HG03060 (cell line): ENCODE results near the gene FHIT.
"Not testable (repeated sequence)": the region's sequence is repeated elsewhere in the genome, so short reads cannot be mapped to it uniquely, and the experiment has no call there.

ENCODE experiments used
- ATAC-seq: cut with Tn5 transposase; IDR thresholded peaks from one replicate; pipeline ENCODE4 v1.9.1; 2021; ENCODE audit warnings: low read depth, moderate number of reproducible peaks; ENCODE audit not compliant: unreplicated experiment

FHIT gene

DNA sequence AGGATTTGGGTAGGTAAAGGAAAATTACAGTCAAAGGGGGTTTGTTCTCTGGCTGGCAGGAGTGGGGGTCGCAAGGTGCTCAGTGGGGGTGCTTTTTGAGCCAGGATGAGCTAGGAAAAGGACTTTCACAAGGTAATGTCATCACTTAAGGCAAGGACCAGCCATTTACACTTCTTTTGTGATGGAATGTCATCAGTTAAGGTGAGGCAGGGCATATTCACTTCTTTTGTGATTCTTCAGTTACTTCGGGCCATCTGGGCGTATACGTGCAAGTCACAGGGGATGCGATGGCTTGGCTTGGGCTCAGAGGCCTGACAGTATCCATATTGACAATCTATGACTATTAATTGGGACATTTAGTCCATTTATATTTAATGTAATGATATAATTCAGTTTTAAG, 578.9 kb downstream of the FHIT start:
- ATAC-seq, result not testable (repeated sequence)

DNA sequence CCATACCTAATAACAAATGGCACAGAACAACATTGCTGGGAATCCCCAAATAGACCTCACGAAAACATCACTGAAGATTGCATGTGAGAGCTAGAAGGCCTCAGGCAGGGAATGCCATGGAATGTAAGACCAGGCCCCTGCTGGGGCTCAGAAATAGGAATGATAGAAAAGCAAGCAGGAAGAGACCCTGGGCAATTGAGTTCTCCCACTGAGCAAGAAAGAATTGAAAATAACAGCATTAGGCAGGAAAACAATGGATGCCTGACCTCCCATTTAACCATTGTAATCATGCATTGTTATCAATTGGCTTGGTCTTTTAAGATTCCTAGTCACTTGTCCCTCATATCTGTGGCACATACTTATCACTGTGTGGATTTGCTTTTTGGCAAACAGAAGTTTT, 581.6 kb downstream of the FHIT start:
- no peak for ATAC-seq

DNA sequence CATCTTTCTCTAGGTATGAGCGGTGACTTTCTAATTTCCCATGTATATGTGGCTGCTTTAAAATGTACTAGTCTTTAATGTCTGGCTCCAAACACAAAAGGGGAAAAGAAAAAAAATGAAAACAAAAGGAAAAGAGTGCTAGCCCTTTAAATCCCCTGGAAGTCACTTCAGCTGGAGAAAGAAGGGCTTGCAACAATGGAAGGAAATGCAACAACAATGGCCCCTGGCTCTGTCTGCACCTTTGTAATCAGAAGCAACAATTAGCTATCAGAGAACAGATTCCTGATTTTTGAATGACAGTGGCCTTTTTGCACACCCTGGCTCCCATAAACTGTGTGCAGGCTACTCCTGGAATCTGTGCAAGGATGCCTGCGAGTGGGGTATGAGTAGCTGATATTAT, 591.2 kb downstream of the FHIT start:
- ATAC-seq, result no peak

DNA sequence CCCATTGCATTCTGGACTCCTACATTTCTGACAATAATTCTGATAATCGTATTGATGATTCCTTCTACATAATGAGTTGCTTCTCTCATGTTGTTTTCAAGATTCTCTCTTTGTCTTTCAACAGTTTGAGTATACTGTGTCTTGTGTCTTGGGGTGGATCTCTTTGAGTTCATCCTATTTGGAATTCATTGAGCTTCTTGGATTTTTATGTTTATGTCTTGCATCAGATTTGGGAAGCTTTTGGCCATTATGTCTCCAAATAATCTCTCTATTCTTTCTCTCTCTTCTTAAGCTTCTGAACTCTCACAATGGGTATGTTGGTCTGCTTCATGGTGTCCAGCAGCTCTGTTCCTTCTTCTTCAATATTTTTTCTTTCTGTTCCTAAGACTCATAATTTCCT, 592.2 kb downstream of the FHIT start:
- no peak for ATAC-seq

DNA sequence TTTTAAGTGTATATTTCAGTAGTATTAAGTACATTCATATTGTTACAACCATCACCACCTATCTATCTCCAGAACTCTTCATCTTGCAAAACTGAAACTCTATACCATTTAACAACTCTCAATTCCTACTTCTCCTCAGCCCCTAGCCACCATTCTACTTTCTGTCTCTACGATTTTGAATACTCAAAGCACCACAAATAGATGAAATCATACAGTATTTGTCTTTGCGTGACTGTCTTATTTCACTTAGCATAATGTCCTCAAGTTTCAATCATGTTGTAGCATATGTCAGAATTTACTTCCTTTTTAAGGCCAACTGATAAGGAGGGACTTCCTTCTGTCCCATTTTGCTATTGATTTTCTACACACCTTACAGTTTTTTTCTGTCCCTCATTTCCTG, 593.3 kb downstream of the FHIT start:
- peak; percentile 93 for ATAC-seq

DNA sequence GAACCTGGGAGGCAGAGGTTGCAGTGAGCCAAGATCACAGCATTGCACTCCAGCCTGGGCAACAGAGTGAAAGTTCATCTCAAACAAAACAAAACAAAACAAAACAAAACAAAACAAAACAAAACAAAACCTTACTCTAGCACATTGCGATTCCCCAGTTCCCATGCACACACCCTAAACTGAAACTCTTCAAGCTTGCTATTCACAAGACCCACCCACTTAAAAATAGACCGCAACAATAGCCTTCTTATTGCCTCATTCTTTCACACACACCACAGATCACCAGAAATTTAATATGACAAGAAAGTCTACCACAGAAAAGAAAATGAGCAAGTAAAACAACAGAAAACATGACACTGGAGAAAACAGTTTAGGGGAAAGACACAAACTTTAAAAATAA, 598.4 kb downstream of the FHIT start:
- peak; percentile 43 for ATAC-seq

DNA sequence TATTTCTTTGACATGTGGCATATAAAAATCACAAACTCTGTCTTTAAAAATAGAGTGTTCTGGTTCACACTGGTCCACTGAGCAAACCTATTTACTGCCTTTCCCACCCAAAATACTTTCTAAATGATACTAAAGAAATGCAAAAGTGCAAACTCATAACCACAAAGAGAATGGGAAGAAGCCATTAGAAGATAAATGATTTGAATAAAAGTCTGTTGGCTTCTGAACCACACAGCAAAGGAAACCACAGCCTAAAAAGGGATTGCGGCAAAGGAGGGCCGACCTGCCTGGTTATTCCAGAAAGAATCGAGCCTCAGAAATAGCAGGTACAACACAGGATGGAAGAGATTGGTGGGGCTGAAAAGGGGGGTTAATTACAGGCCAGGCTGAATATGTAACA, 599.5 kb downstream of the FHIT start:
- no peak for ATAC-seq

DNA sequence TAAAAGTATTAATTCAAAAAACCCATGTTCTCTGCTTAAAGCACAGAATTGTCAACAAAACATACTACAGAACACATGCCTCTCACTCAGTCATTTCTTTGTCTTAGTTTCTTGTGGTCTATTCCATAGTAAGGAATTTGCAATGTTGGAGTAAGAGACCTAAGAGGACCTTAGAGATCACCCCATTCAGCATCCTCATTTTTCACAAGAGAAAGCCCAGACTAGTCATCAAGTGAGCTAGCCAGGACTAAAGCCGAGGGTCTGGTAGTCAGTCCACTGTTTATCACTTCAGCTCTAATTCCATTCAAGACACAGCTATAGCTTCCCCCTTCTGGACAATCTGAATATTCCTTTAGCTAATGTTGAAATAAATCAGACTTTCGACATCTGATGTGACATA, 601.1 kb downstream of the FHIT start:
- ATAC-seq, result no peak

DNA sequence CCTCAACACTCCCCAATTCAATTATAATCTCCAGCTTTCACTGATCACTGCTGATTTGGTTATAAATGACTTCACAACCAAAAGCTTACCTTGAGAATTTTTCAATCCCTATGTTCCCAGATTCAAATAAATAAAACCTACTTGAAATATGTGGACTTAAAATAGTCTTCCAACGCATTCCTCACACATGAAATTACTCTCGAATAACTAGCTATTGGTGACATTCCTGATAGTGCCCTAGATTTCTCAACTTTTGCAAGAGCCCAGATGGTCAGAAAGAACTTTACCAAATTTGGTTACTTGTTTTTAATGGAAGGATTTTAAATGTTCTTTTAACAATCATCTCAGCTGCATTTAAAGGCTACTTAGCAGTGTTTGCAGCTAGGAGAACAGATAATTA, 605.5 kb downstream of the FHIT start:
- no peak for ATAC-seq

DNA sequence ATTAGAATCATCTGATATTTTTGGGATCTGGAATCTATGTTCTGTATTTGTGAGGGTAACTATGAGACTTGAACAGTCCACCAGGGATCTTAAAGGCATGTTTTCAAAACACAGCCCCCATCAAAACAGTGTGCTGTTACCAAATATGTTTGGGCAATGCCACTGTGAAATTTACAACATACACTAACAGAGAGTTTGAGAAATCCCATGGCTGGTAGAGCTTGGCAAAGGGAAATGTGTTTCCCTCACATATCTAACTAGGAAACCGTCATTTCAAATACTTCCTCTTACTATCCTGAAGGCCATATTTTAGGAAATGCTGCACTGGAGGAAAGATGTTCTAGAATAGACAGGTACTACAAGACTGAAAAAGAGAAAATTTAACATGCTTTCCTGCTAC, 607.4 kb downstream of the FHIT start:
- ATAC-seq, result no peak

DNA sequence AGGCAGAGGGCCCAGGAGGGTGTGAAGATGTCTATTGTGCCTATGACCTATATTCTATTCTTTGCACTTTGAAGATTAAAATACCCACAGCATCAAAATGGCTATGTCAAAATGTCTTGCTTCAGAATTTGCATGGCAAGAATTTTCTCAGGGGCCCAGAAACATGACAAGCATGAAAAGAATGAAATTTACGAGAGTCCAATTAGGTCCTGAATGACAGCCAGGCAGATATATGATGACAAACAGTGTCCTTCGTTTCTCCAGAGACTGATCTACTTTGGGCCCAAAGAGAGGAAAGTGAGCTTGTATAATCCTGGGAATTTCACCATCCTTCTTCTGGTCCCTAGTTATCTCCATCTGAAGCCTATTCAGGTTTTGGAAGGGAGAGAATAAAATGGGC, 609.9 kb downstream of the FHIT start:
- ATAC-seq, result no peak

DNA sequence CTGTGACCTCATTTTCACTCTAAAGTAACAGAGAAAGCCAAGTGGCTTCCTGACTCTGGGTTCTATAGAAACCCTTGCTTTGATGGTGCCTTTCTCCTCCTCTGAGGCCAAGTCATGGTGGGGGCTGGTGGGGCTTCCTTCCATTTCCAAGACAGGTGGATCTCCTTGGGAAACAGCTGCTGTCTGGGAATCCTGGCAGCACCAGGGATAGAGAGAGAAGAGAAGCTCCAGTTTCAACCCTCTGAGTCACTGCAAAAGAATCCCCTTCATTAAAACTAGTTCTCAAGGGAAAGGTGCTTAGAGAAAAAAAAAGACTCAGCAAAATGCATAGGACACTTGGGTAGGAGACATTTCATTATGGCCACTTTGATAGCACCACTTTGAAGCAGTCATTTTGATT, 614.4 kb downstream of the FHIT start:
- no peak for ATAC-seq

DNA sequence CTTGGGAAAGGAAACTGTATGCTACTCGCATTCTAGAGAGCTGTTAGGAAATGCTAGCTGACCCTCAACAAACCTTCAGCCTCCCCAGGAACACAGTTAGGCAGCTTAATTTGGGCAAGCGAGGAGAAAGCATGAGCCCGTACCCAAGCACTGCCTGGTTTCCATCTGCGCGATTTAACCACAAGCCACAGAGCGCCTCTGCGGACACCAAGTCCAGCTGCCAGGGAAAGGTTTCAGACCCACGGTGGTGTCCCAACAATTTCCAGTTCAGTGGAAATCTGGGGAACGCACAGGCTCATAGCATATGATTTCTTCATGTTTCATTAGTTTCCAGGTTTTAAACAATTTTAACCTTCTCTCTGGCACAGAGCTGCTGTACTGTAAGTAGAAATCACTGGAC, 617.6 kb downstream of the FHIT start:
- no peak for ATAC-seq

DNA sequence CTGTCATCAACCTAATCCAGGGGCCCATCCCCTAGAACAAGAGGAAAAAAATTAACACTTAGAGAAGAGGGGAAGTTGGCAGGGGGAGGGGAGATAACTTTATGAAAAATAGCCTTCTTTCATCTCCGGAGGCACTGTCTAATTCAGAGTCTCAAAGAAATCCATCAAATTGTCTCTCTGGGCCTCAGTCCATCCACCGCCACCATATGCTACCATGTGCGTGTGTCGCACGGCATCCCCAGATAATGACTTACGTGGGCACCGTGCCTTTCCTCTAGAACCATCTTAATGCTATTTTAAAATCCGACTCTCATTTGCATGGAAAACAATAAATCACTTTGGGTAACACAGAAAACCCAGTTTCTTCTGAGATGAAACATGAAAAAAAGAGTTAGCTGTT, 619.7 kb downstream of the FHIT start:
- ATAC-seq, result no peak

DNA sequence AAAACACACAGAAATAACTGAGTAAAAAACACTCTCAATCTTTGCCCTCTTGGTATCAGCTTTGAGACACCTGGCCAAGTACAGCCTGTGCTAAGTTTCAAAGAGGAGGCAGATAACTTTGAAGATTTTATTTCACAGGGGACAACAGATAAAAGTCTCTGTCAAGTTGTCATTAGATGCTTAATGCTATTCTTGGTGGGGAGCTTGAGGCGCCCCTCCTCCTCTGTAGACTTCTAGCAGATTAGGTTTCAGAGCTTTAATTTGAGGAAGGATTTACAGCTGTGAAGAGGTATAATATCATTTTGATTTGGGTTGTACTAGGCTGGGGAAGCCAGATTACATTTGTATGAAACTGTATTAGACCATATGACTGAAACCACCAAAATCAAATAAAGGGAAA, 620.3 kb downstream of the FHIT start:
- no peak for ATAC-seq

DNA sequence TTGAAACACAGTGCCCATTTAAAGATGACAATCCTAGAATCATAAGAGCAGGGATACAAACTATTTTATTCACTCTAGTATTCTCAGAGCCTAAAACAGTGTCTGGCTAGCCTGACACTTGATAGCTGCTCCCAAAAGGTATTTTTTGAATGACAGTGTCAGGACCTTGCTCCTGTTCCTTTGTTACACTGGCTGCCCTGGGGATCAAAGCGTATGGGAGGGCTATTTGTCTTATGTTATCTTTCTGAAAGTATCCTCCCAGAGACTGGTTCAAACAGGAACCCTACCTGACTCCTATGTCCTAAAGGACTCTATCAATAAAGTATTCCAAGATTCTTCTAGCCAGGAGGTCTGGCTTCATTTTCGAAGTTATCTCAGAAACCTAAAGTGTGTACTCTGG, 621.4 kb downstream of the FHIT start:
- ATAC-seq, result no peak

DNA sequence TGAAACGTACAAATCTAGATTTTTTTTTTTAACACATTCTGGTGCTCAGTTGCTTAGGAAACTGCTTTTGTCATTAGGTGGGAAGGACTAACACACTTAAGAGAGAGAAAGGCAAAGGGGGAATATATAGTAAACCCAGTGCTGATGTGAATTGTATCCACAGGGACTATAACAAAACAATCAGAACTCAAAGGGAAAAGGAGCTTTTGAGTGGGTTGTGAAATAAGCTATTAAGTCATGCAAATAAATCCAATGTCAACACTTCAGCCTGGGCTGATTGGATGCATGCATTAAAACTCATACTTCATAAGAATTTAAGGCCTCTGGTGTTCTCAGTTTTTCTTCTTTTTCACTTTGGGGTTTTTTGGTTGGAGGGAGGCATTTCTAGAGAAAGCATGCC, 628.9 kb downstream of the FHIT start:
- ATAC-seq, result no peak

DNA sequence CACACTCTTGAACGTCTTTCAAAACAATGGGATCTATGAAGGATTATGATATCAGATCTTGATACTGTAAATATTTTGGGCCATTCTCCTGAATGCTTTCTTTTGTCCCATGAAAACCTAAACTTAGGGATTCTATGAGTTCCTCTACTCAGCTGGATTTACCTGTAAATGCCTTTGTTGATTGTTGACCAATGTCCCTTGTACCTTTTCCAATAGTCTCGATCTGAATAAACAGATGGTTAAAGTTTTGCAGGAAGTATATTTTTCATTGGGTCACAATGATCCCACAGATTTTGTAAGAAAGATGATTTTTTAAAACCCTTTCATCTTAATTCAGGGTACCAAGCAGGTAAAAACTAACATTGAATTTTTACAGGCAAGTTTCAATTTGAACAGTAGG, 634.1 kb downstream of the FHIT start:
- no peak for ATAC-seq

DNA sequence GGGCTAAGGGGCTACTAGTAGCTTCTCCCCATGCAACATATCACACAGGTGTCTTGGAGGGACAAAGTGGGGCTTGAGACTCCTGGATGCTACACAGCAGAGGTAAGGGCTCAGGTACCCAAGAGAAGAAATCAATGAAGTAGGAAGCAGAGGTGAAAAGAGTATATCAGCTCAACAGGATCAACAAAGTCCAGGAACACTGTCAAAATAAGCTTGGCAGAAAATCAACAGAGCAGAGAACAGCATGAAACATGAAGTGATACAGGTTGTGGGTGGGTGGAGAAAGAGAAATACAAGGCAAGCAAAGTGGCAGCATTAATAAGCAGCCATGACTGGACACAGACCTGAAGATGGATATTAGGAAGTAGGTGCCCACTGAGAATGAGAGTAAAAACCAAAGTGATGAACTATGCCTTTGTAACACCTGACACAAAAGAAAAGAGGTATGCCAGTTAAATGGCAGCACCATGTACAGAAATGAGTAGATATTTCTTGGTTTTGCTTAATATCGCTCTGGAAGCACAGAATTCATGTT, 637.4 kb downstream of the FHIT start:
- no peak for ATAC-seq

DNA sequence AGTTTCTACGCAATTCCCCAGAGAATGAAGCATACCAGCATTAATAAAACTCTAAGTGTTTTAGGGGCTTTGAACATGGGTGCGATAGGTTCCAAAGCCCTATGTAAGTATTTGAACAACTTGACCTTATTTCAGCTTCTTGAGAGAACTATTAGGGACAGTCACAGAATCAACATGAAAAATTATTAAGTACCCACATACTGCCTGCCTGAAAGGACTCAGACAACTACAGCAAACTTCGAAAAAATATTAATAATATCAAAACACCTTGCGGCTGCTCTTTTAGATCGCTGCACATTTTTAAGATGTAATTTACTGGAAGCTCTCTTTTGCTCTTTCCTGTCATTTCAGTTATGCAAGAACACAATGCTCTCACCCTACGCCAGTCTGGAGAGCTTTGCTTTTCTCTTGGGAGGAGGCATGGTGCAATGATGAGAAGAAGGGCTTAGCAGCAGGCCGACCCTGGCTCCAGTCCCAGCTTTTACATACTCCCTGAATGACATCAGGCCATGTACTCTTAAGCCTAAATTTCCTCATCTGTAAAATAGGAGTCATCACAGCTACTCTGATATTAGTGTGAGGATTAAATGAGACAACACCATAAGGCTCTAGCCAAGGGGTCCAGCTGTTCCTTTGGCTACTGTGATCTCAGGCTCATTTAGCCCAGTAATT, 640.7 kb downstream of the FHIT start:
- ATAC-seq, result no peak

DNA sequence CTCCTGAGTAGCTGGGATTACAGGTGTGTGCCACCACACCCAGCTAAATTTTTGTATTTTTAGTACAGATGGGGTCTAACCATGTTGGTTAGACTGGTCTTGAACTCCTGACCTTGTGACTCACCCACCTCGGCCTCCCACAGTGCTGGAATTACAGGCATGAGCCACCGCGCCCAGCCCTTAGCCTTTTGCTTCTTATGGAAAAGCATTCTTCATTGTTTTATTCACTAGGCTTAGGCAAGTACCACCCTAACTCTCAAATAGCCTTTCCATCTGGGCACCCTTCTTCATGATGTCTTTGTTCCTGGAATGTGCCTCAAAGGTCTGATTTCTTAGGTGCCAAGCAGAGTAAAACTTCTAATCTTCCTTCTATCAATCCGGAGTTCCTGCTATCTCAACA, 641.8 kb downstream of the FHIT start:
- ATAC-seq, result no peak

DNA sequence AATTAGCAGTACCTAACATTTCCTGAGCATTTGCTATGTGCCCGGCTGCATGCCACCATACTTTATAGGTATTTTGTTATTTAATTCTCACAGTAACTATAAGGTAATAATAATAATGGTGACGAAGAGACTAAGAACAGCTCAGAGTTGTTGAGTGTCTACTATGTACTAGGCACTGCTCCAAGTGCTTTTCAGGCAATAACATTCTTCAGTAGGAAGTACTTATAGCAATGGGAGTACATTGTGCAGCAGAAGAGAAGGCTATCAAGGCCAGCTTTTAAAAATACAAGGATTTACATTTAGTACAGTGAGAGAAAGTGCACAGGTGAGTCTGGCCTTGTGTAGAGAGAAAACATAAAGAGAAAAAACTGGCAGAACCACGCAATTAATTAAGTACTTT, 647.4 kb downstream of the FHIT start:
- ATAC-seq, result no peak

DNA sequence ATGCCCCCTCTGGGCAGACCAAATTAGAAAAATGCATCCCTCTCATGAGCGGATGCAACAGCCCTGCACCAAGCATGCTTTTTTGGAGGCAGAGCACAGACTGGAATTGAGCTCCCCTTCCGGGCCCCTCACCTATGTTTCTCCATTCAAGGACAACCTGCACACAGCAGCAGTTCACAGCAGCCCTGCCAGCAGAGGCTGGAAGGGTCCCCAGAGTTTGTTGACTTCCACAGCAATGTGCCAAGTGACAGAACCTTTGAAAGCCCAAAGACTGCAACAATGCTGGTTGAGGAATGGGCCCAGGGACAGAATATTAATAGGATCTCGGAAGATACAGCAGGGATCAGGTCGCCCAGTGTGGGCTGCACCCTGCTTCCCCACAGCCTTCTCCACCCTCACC, 650.4 kb downstream of the FHIT start:
- no peak for ATAC-seq
